ENCODE results near the gene BRAF.
"Not testable (repeated sequence)": the region's sequence is repeated elsewhere in the genome, so short reads cannot be mapped to it uniquely, and the experiment has no call there.

BRAF gene

GRCh38 chr7:140877249-140877524, 47.5 kb downstream of the BRAF start:
- DNase-seq (ENCODE audit: low read depth) = no peak

- DNase-seq (ENCODE audit: low read depth) = peak; percentile 40
Measured at GRCh38 chr7:140876519-140877248, 48.0 kb downstream of the BRAF start.

- no peak for DNase-seq (ENCODE audit: low read depth)
Measured at GRCh38 chr7:140873434-140873833, 51.3 kb downstream of the BRAF start.

- DNase-seq (ENCODE audit: low read depth) = no peak
Measured at GRCh38 chr7:140870003-140870402, 54.7 kb downstream of the BRAF start.

- DNase-seq (ENCODE audit: low read depth) = no peak
Measured at GRCh38 chr7:140869430-140869829, 55.3 kb downstream of the BRAF start.

GRCh38 chr7:140867467-140868462, 57.0 kb downstream of the BRAF start:
- no peak for DNase-seq (ENCODE audit: low read depth)

GRCh38 chr7:140866926-140867325, 57.8 kb downstream of the BRAF start:
- DNase-seq (ENCODE audit: low read depth) = no peak

GRCh38 chr7:140864732-140865131, 60.0 kb downstream of the BRAF start:
- DNase-seq (ENCODE audit: low read depth) = no peak

GRCh38 chr7:140863867-140864266, 60.9 kb downstream of the BRAF start:
- no peak for DNase-seq (ENCODE audit: low read depth)

- DNase-seq (ENCODE audit: low read depth) = no peak
Measured at GRCh38 chr7:140863184-140863583, 61.5 kb downstream of the BRAF start.

GRCh38 chr7:140857048-140857447, 67.7 kb downstream of the BRAF start:
- no peak for DNase-seq (ENCODE audit: low read depth)

GRCh38 chr7:140841166-140841715, 83.5 kb downstream of the BRAF start:
- DNase-seq (ENCODE audit: low read depth) = no peak

GRCh38 chr7:140831724-140832123, 93.0 kb downstream of the BRAF start:
- DNase-seq (ENCODE audit: low read depth) = no peak

GRCh38 chr7:140829720-140830119, 95.0 kb downstream of the BRAF start:
- no peak for DNase-seq (ENCODE audit: low read depth)

- DNase-seq (ENCODE audit: low read depth) = no peak
Measured at GRCh38 chr7:140828741-140829140, 96.0 kb downstream of the BRAF start.

GRCh38 chr7:140817383-140817782, 107.3 kb downstream of the BRAF start:
- not testable (repeated sequence) for DNase-seq (ENCODE audit: low read depth)

- DNase-seq (ENCODE audit: low read depth) = peak; percentile 34
Measured at GRCh38 chr7:140810830-140811556, 113.7 kb downstream of the BRAF start.

- DNase-seq (ENCODE audit: low read depth) = no peak
Measured at GRCh38 chr7:140810385-140810784, 114.3 kb downstream of the BRAF start.

GRCh38 chr7:140778975-140779374, 145.8 kb downstream of the BRAF start:
- no peak for DNase-seq (ENCODE audit: low read depth)

GRCh38 chr7:140778568-140778967, 146.2 kb downstream of the BRAF start:
- no peak for DNase-seq (ENCODE audit: low read depth)

- DNase-seq (ENCODE audit: low read depth) = no peak
Measured at GRCh38 chr7:140774371-140774770, 150.4 kb downstream of the BRAF start.

- no peak for DNase-seq (ENCODE audit: low read depth)
Measured at GRCh38 chr7:140773104-140773503, 151.6 kb downstream of the BRAF start.
